ENCODE measurements around the gene PROZ. TPM values are rescaled to one million over a fixed set of nuclear protein-coding genes. Genes with fewer than 3 reads are reported as not detected.
A peak's percentile ranks its signal among the peaks of the same experiment; 100 is the strongest.

The PROZ gene
- not detected in 2 replicates for total RNA-seq (2011; cell fraction: chromatin; rRNA removed; ENCODE audit: low replicate concordance)
- not detected in 2 replicates for total RNA-seq (2011; cell fraction: nucleolus; rRNA removed)
- not detected in 2 replicates for total RNA-seq (2011; cell fraction: nucleoplasm; rRNA removed)
- not detected in 2 replicates for total RNA-seq (2014; rRNA removed)
- total RNA-seq (2014; rRNA removed; fragmentation: Illumina TruSeq; extraction: Trizol), result not detected in 2 replicates
- not detected in 2 replicates for total RNA-seq (2015; rRNA removed; fragmentation: Illumina TruSeq; extraction: Trizol)
- not detected in 2 replicates for total RNA-seq (2021)
- polyA plus RNA-seq (2011; rRNA removed), result not detected in 2 replicates
- not detected in 2 replicates for polyA plus RNA-seq (2011; cell fraction: cytosol; rRNA removed)
- polyA plus RNA-seq (2011; cell fraction: nucleus; rRNA removed), result not detected in 2 replicates
- 0.23 and 0.39 TPM in 2 replicates for polyA plus RNA-seq (2012)
- polyA plus RNA-seq (2014; fragmentation: Illumina TruSeq; extraction: Trizol), result not detected in 2 replicates
- not detected for polyA plus RNA-seq (2014; fragmentation: Nextera tagmentation; extraction: Ambion mirVana)
- not detected in 2 replicates for polyA plus RNA-seq (2014; rRNA removed)
- polyA minus RNA-seq (2011; rRNA and poly(A)+ RNA removed), result not detected in 2 replicates
- polyA minus RNA-seq (2011; cell fraction: cytosol; rRNA and poly(A)+ RNA removed), result not detected in 2 replicates
- polyA minus RNA-seq (2011; cell fraction: nucleus; rRNA and poly(A)+ RNA removed), result not detected in 2 replicates
- Bru-seq, nascent RNA, result not detected
- not detected for BruChase-seq, experiment 1, labeled RNA remaining after a 2-hour chase
- BruChase-seq, experiment 2, labeled RNA remaining after a 6-hour chase, result percentile 11 among the genes with signal in this experiment
- long read RNA-seq, experiment 1, result 0 reads
- long read RNA-seq, experiment 2, result 0 reads
- long read RNA-seq, experiment 3, result 0 reads

- WGBS (ENCODE audit: insufficient coverage, low coverage, missing lambda C conversion rate), result 37% methylated on average over 15 of the region's 16 CpGs
- H3K9ac ChIP-seq (ENCODE audit: insufficient read depth in 1 of 2, low read depth in 2 of 2, low read length in 2 of 2), result no peak within 1 kb of the TSS; a peak in 1 of 4 replicates
- intact Hi-C loops (cut with micrococcal nuclease), result no loop called here
- BruUV-seq (replicated peaks), result no TSS peak
- H3K36me3 ChIP-seq (ENCODE audit: control insufficient read depth, insufficient read depth, low read length), result no peaks in the 10 kb centered on the region
- ATAC-seq (no peak), FAIRE-seq (no peak), DNase-seq (ENCODE audit: extremely low read depth in 1 of 4, low spot score in 3 of 4) (no peak)
- in situ Hi-C loops (cut with MboI), result no loop called here
- H3K9me1 ChIP-seq (ENCODE audit: control insufficient read depth, insufficient read depth, low read length), result no peaks in the 10 kb centered on the region
- no peaks in the 10 kb centered on the region for H4K20me1 ChIP-seq (replicated peaks; ENCODE audit: control insufficient read depth, insufficient read depth, low read length)
- CTCF ChIA-PET (ENCODE audit: low intra/inter-chr PET ratio), result no interaction called here
- no peak within 1 kb of the TSS for H3K27ac ChIP-seq (ENCODE audit: extremely low read depth, low read depth, low read length)
- H3K27me3 ChIP-seq (ENCODE audit: control insufficient read depth in 2 of 2, insufficient read depth in 2 of 2, low read length in 2 of 2), result no peaks in the 10 kb centered on the region
- no peaks in the 10 kb centered on the region; the same call in 1 of the 2 replicates for H3K9me3 ChIP-seq (replicated peaks; ENCODE audit: control insufficient read depth, insufficient read depth, low read depth, low read length)
- no peak within 1 kb of the TSS for H3K4me3 ChIP-seq
- no peak within 1 kb of the TSS for H3K4me2 ChIP-seq (ENCODE audit: insufficient read depth, low read length)
- peaks cover 17 to 26% of the 10 kb centered on the region in 2 experiments; a peak in 4 of 5 replicates for H3K4me1 ChIP-seq (replicated peaks in 1 of 2; ENCODE audit: control insufficient read depth in 2 of 2, insufficient read depth in 2 of 2, low read length in 2 of 2)
- POLR2A ChIA-PET, result no interaction called here
- H2AFZ ChIP-seq (ENCODE audit: low read depth, low read length), result peak within 1 kb of the TSS; percentile 40; the same call in 1 of the 2 replicates
- H3K79me2 ChIP-seq (ENCODE audit: control insufficient read depth, insufficient read depth, low read length), result no peaks in the 10 kb centered on the region
- TF ChIP-seq TEAD4 (IDR thresholded peaks at IDR 0.05; ENCODE audit: low read length), result no peak
- TF ChIP-seq TEAD4 (CRISPR knock-in tag; IDR thresholded peaks at IDR 0.05; ENCODE audit: borderline replicate concordance), result no peak
- TF ChIP-seq ZSCAN29 (IDR thresholded peaks at IDR 0.05), result no peak
- no peak for TF ChIP-seq ZNF277 (CRISPR knock-in tag; IDR thresholded peaks at IDR 0.05; ENCODE audit: borderline replicate concordance)
- TF ChIP-seq TBL1XR1 (IDR thresholded peaks at IDR 0.05; ENCODE audit: low read length in 2 of 2), result no peak
- no peak for TF ChIP-seq RERE (CRISPR knock-in tag; IDR thresholded peaks at IDR 0.05; ENCODE audit: borderline replicate concordance)
- no peak for TF ChIP-seq IRF9 (tag; IDR thresholded peaks at IDR 0.05)
Observed at GRCh38 chr13:113157929-113158747, at the start of gene PROZ. PROZ (plus strand) TSS chr13:113158648; CDS start chr13:113158661, 13 bp downstream.

Data from K562 (cell line).